ENCODE results near the gene TMEM209.
"Not testable (repeated sequence)": the region's sequence is repeated elsewhere in the genome, so short reads cannot be mapped to it uniquely, and the experiment has no call there.

GRCh38 chr7:130248842-130249241 lies 43.6 kb upstream of the TMEM209 start:
- TF ChIP-seq POLR2A (IDR thresholded peaks at IDR 0.05; ENCODE audit: extremely low read depth, insufficient read length); CTCF (IDR thresholded peaks at IDR 0.05; ENCODE audit: low read depth, low read length); MAX (IDR thresholded peaks at IDR 0.05; ENCODE audit: low read depth, low read length); MYC (IDR thresholded peaks at IDR 0.05; ENCODE audit: low read depth, low read length): not testable (repeated sequence)
